Pancreas (tissue), 10 donors: Measurements from ENCODE around the gene TMTC4. TPM values are rescaled to one million over a fixed set of nuclear protein-coding genes. Genes with fewer than 3 reads are reported as not detected.

Experiments
- ATAC-seq, 4 donors: fragments of 200-7000 bp; cut with Tn5 transposase; one replicate each; pipeline versions ENCODE4 v1.8.0 to v1.9.1; 2020; ENCODE audit warnings: mild to moderate bottlenecking in 4 of 4, moderate library complexity in 4 of 4
- DNase-seq, 6 donors: peaks; one replicate each; pipeline ENCODE4 v3.0.0-alpha.2; 2020
- FAIRE-seq: peaks from 2 replicates; lab custom pipeline; 2012; peaks lifted over from hg19 to GRCh38; lab: Jason Lieb, UNC
- H3K27ac ChIP-seq, 4 donors: fragments of 200-600 bp; sonication (generic); 1 replicate in 3 of 4; 2 replicates in 1 of 4; pipeline versions ENCODE4 v1.5.0 to v1.8.0; 2020
- H3K27me3 ChIP-seq, 4 donors: fragments of 200-600 bp; one replicate each; pipeline ENCODE4 v1.8.0; 2021
- H3K36me3 ChIP-seq, 3 donors: fragments of 200-600 bp; sonication (generic) in 1 of 3; one replicate each; pipeline versions ENCODE4 v1.5.0 to v1.8.0; 2020 to 2021
- H3K4me1 ChIP-seq, 3 donors: fragments of 200-600 bp; one replicate each; pipeline ENCODE4 v1.8.0; 2021
- H3K4me3 ChIP-seq, 4 donors: fragments of 200-600 bp; sonication (generic) in 2 of 4; one replicate each; pipeline versions ENCODE4 v1.5.0 to v1.8.0; 2020 to 2021
- H3K9me3 ChIP-seq, 4 donors: fragments of 200-600 bp; one replicate each; pipeline ENCODE4 v1.8.0; 2021
- WGBS, 2 donors: extraction: QIAGEN DNeasy Blood & Tissue Kit; methylation state at CpG; one replicate each; pipeline ENCODE4 v1.1.7; 2013; 5-methylcytosine and 5-hydroxymethylcytosine counted together
- intact Hi-C, 3 donors: fragments of 100-400 bp; cut with DNase I; formaldehyde crosslinking; loops; one replicate each; pipeline versions ENCODE4 v1.11.1 to v1.14.2; 2022
- polyA plus RNA-seq, 2 donors: library from polyadenylated mRNA; stranded (reverse); fragments of 200-250 nt; gene quantifications; one replicate each; pipeline ENCODE4 v1.2.3, GENCODE V29; 2013
- total RNA-seq, 6 donors: library from RNA; stranded (reverse); fragmentation: NEBNext Ultra II Directional in 4 of 6; extraction: Animal tissue kit (Norgen Biotek cat#: 25700) in 4 of 6; gene quantifications; one replicate each; pipeline versions ENCODE4 v1.2.1 to v1.2.4, GENCODE V29; 2021 to 2023
- TF ChIP-seq, protein P1 (sequence below), 4 donors: fragments of 200-600 bp; sonication (generic) in 3 of 4; IDR thresholded peaks; one replicate each; pipeline versions ENCODE4 v1.5.0 to v1.8.0; 2021; ENCODE audit warnings: antibody characterized with exemption in 4 of 4
- donor health status: healthy with polysubstance abuse.
- donor health status: DM: no; HTN: no; CAD: no; lungs with moderate emphysema.
- donor health status: DM: no; HTN: no; CAD: no.
- donor health status: control.
- donor health status: control.
- donor health status: Bipolar disorder and iron deficiency.
- donor health status: DM: yes; HTN: yes; CAD: no.
- donor health status: DM: no; HTN: no; CAD: no.
- donor health status: DM: no; HTN: no; CAD: no.
- donor health status: DM: yes; HTN: yes; CAD: no.

The TMTC4 gene
- total and polyA plus RNA-seq, 8 donors: 7.3 to 18.0 (median 13.7) TPM

DNA sequence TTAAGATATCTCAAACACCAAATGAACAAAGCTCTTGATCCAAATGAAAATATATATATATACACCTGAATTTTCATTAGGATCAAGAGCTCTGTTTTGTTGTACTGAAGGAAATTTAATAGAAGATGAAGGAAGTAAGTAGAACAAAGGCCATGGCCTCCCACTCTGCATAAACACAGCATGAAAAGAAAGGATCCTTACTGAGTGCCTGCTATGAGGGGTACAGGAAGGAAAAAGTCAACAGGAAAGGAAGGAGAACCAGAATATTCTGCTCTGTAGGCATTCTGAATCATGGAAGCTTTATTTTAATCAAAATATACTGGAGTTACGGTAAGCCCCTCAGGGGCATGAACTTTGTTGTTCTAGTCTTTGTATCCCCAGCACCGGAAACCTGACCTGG is 22.1 kb downstream of the TMTC4 start:
- ATAC-seq (no peak), DNase-seq (no peak), FAIRE-seq (no peak)
- peaks cover 0 to 24% (median 9%) of the 10 kb centered on the region in 3 donors for H3K36me3 ChIP-seq
- no peaks in the 10 kb centered on the region for H3K4me1 ChIP-seq
- 92 to 98% methylated on average over 2 of the region's 2 CpGs for WGBS, 2 donors
- intact Hi-C loops: no loop called here
- no peaks in the 10 kb centered on the region for H3K27me3 ChIP-seq
- H3K4me3 ChIP-seq: no peak overlapping the region
- no peaks in the 10 kb centered on the region for H3K9me3 ChIP-seq
- TF ChIP-seq, protein P1, sequence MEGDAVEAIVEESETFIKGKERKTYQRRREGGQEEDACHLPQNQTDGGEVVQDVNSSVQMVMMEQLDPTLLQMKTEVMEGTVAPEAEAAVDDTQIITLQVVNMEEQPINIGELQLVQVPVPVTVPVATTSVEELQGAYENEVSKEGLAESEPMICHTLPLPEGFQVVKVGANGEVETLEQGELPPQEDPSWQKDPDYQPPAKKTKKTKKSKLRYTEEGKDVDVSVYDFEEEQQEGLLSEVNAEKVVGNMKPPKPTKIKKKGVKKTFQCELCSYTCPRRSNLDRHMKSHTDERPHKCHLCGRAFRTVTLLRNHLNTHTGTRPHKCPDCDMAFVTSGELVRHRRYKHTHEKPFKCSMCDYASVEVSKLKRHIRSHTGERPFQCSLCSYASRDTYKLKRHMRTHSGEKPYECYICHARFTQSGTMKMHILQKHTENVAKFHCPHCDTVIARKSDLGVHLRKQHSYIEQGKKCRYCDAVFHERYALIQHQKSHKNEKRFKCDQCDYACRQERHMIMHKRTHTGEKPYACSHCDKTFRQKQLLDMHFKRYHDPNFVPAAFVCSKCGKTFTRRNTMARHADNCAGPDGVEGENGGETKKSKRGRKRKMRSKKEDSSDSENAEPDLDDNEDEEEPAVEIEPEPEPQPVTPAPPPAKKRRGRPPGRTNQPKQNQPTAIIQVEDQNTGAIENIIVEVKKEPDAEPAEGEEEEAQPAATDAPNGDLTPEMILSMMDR (IDR thresholded peaks at IDR 0.05): no peak
- no peak overlapping the region for H3K27ac ChIP-seq

DNA sequence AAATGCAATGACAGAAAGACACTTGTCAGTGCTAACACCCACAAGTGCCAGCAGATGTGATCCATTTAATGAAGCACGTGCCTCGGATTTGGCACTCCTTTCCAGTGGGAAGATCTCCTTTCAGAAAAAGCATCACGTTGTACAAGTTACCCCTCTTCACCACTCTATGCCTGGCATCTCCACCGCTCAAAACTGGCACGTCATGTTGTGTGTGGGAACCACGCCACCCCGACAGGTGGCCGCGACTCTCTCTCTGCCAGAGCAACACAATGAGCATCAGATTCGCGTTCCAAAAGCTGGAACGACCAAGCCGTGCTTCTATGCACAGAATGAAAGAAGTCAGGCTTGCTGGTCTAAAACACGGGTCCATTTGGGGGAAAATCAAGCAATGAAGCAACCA is 24.3 kb downstream of the TMTC4 start:
- FAIRE-seq (no peak), ATAC-seq (no peak), DNase-seq (no peak)
- intact Hi-C loops: no loop called here
- Histone ChIP-seq H3K4me1 (no peaks in the 10 kb centered on the region), H3K4me3 (no peak overlapping the region), H3K27me3 (no peaks in the 10 kb centered on the region), H3K36me3 (peaks cover 0 to 11% (median 2%) of the 10 kb centered on the region in 3 donors), H3K9me3 (no peaks in the 10 kb centered on the region), H3K27ac (no peak overlapping the region)
- whole genome bisulfite sequencing, 2 donors: 83 to 86% methylated on average over 14 of the region's 14 CpGs
- TF ChIP-seq, protein P1 (IDR thresholded peaks at IDR 0.05): no peak

DNA sequence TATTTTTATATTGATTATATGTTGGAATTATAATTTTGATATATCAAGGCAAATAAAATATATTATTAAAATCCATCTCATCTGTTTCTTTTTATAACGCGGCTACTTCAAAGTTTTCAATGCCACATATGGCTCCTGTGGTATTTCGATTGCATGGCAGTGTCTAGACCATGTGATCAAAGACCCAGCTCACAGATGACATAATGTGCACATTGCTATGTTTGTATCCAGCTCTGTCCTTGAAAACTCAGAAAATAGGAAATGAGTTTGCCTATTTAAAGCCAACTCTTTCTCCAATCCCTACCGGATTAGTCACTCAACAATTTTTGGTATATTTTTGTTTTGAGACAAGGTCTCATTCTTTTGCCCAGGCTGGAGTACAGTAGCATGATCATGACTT is 26.2 kb downstream of the TMTC4 start:
- ATAC-seq (no peak), FAIRE-seq (no peak), DNase-seq (no peak)
- Histone ChIP-seq H3K27me3 (no peaks in the 10 kb centered on the region), H3K36me3 (no peaks in the 10 kb centered on the region), H3K4me1 (no peaks in the 10 kb centered on the region), H3K27ac (no peak overlapping the region), H3K4me3 (no peak overlapping the region), H3K9me3 (no peaks in the 10 kb centered on the region)
- intact Hi-C loops: no loop called here
- TF ChIP-seq, protein P1 (IDR thresholded peaks at IDR 0.05): no peak
- WGBS, 2 donors: 86 to 94% methylated on average over 4 of the region's 4 CpGs

DNA sequence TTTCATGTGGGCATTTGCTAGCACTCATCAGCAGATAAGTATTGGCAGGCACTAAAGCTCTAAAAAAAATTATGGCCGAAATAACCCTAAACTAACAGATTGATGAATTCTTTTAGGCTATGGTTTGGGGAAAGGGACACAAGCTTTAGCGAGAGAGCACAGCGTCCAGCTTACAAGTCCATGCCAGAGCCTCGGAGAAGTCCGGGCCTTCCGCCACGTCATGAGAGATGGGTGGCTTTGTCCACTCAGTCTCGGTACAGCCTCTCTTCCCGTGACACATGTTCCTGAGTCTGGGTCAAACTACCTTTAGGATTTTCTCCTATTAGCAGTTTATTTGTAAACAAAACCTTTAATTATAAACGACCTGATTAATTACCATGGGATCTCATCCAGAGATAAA is 27.7 kb downstream of the TMTC4 start:
- H3K27me3 ChIP-seq: no peaks in the 10 kb centered on the region
- H3K4me3 ChIP-seq: no peak overlapping the region
- no peaks in the 10 kb centered on the region for H3K36me3 ChIP-seq
- TF ChIP-seq, protein P1 (IDR thresholded peaks at IDR 0.05): no peak
- FAIRE-seq (no peak), ATAC-seq (no peak), DNase-seq (no peak)
- intact Hi-C loops: no loop called here
- 89 to 91% methylated on average over 10 of the region's 10 CpGs for WGBS, 2 donors
- H3K27ac ChIP-seq: no peak overlapping the region
- no peaks in the 10 kb centered on the region for H3K9me3 ChIP-seq
- H3K4me1 ChIP-seq: no peaks in the 10 kb centered on the region

DNA sequence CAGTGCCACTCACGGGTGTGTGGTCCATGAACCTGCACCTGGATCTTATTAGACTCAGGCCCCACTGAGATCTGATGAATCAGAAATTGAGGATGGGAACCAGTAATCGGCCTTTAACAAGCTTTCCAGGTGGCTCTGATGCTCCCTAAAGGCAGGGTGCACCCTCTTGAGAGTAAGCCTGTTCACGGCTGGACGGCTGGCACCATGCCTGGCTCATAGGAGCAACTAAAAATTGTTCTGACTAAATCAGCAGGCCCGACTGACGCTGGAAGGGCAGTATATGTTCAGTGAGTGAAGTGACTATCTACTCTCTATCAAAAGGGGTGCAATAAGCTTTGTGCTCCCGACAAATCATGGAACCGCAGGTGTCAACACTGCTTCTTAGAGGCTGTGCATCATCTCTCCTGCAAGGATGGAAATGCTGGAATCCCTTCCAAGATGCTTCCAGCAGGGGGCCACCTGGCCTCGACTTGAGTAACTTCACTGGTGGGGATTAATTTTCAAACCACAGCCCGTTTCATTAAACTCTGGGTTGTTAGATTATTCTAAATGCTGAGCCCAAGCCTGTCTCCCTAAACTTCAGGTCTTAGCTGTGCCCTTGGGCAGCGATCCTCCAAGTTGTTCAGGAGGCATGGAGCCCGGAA is 28.4 kb downstream of the TMTC4 start:
- H3K27ac ChIP-seq: no peak overlapping the region
- WGBS, 2 donors: 76 to 79% methylated on average over 12 of the region's 12 CpGs
- intact Hi-C loops: no loop called here

More for the DNA sequence above, 28.4 kb downstream of the TMTC4 start:
- TF ChIP-seq, protein P1 (IDR thresholded peaks at IDR 0.05): peak in 1 of 4 donors; percentile 20
- Histone ChIP-seq H3K4me1 (no peaks in the 10 kb centered on the region), H3K4me3 (no peak overlapping the region), H3K9me3 (no peaks in the 10 kb centered on the region), H3K36me3 (peaks cover 0 to 5% (median 0%) of the 10 kb centered on the region in 3 donors), H3K27me3 (no peaks in the 10 kb centered on the region)
- FAIRE-seq (no peak), ATAC-seq (no peak), DNase-seq (no peak)
